NCI-H446 (cell line): ENCODE measurements around the gene NISCH.

Source experiments
- DNase-seq, 2 experiments: peaks; one replicate each; lab custom pipeline; 2025; lab: John Stamatoyannopoulos, UW

Gene NISCH

DNA sequence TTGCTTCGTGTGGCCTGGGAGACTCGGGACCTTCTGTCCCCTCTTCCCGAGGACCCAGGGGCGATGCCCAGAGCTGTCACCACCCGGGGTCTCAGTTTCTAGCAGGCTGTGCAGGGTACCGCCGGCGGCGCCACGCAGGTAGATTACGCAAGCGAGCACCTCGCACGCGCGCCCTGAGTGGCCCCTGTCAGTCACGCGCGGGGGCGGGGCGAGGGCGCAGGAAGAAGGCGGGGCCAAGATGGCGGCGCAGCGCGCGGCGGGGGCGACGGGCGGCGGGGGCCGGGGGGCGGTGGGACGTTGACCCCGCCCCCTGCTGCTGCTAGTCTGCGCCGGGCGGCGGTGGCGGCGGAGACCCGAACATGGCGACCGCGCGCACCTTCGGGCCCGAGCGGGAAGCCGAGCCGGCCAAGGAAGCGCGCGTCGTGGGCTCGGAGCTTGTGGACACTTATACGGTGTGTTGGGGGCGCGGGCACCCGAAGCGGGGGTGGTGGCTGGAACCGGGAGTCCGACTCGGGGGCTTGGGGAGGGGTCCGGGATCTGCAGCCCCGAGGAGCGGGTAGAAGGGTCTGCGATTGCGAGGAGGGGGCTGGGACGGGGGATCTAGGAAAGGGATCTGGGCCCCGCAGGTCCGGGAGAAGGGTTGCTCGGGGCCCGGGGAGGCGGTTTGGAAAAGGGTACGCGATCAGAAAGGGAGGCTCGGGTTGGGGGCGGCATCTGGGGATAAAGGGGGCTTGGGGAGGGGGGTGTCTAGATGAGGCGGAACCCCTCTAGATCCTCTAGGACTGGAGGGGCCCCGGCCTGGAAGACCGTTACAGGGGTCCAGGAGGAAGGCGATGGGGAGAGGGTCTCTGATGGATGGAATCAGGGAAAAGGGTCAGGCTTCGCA, at the start of gene NISCH:
TSS of gene NISCH (plus strand) at position 322 of the 886 bp plus-strand sequence. CDS start at position 360, 38 bp downstream.
- peak; percentile 28 to 82 for DNase-seq

DNA sequence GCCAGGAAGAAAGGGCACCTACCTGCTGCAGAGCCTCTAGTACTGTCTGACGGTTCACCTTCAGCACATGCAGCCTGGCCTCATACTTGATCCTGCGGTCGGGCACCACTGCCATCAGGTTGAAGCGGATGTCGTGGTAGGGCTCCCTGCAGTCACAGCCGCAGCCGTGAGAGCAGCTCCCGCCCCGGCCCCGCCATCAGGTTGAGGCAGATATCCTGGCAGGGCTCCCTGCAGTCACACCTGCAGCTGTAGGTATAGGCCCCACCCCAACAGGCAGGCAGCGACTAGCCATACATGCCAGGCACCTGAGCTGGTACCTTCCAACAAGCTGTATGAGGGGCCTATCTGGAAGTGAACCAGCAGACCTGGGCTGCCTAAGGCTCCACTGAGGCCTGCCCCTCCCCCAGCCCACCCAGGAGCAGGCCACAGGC, 49.2 kb upstream of the NISCH start:
- DNase-seq: no peak

DNA sequence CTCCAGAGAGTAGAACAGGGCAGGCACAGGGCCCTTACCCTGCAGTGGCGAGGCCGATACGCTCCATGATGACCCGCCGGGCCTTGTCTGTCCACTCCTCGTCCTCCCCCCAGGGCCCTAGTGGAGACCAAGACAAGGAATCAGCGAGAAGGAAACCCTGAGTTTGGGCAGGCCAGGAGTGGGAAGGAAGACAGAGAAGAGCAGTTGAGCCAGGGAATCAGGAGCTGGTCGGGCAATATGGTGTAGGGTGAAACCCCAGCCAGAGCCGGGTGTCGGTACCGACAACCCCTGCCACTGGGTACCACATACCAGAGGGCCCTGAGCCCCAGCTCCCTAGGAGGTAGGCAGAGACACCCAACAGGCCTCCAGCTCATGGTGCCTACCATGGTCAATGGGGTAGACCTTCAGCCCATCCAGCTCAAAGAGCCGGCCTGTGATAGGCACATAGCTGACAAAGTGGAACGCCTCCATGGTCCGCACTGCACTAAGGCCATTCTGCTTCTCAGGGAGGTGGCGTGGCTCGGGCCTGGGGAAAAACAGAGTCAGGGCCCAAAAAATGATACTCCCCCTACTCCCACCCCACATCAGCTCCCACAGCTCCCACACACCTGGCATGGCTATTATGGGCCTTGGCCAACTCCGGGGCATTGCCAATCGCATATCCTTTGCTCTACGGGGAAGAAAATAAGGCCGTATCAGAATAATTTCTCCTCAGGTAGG, 48.5 kb upstream of the NISCH start:
- no peak for DNase-seq

DNA sequence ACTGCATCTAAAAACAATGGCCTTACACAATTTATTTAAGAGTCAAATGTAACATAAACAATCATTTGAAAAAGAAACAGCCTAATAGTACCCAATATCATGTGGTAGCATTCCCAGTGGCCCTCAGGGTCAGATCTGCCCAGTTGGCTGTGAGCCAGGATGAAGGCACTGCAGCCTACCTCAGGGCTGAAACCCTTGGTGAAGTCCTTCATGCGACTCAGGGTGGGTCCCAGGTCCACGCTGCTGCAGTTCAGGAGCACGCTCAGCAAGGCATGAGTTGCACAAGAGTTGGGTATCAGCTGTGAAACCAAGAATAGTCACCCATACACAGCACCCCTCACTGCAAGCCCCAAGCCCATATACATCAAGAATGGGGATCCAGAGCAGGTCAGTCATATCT, 47.6 kb upstream of the NISCH start:
- no peak for DNase-seq

- DNase-seq: no peak
Observed at GRCh38 chr3:52408466-52408865, 46.9 kb upstream of the NISCH start.

DNA sequence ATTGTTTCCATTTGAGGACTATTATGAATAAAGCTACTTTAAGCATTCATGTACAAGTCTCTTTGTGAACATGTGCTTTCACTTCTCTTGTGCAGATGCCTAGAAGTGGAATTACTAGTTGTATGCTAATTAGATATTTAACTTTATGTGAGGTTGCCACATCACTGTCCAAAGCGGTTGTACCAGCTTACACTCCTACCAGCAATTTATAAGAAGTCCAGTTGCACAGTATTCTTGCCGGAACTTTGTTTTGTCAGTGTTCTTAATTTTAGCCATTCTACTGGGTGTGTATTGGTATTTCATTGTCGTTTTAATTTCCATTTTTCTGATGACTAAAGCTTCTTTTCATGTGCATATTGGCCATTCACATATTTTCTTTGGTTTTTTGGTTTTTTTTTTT, 39.6 kb upstream of the NISCH start:
- DNase-seq: no peak

DNA sequence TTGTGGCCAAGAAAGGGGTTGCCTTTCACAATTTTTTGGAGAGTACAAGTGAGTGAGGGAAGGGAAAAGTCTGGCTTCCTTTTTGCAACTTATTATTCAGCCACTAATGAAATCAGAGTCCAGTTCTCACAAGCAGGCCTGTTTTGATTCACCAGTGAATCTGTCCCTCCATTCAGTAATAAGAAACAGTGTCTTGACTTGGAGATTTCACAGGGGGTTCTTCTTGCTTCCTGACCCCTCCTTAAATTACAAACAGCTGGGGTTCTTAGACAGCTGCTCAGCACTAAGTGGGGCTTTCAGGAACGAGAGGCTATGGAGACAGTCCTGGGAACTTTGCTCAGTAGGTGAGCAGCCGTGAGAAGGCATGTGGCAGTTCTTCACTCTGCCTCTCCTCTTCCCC, 35.0 kb upstream of the NISCH start:
- DNase-seq: no peak

GRCh38 chr3:52422669-52423068, 32.7 kb upstream of the NISCH start:
- no peak for DNase-seq

DNA sequence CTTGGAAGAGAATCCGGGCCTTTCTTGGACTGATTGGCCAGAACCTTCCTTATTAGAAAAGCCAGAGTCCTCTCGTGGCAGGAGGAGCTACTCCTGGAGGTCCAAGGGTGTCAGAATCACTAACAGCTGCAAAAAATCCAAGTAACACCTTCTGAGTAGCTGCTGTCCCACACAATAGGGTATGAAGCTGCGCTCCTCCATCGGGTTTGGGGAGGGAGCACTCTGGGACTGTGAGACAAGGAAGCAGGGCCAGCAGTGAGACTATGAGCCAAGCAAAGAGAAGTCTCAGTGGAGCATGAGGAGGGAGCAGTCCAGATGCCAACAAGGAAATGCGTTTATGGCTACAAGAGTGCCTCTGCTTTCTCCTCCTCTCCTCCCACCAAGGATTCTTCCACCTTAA, 32.2 kb upstream of the NISCH start:
- DNase-seq: no peak

DNA sequence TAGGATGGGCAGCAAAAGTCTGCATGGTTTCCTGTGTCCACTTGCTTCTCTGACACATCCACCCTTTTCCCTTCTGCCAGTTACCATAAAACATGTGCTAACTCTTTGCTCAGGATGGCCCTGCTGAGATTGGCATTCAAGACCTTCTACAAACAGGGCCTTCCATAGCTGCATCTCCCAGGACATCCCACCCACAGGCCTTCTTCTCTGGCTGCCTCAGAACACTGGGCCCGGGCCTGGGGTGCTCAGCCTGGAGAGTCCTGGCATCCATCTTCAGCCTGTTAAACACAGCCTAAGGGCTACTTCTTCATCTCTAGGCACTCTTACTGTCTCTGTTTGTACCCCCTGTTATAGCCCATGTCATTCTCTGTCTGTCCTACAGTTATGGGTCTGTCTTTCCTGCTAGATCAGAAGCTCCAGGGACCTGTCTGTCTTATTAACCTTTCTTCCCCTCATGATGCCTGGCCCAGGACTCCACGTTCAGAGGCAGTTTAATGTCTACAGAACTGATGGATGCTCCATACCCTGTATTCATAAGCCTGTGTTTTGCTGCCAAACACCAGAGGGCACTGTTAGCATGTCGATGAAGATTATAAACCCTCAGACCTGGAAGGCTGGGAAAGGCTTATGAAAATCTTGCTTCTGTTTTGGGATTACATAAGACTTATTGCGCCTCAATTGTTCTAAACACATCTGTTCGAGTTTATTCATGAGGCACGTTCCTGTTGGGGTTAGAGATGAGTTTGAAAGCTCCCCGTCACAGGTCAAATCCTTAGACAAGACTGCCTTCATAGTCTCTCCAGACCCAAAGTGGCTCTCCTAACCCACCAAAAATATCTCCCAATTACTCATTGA, 27.0 kb upstream of the NISCH start:
- peak; percentile 3 to 48 for DNase-seq

- DNase-seq: no peak
Observed at GRCh38 chr3:52429031-52429430, 26.4 kb upstream of the NISCH start.

- DNase-seq: no peak
Observed at GRCh38 chr3:52429779-52430415, 25.5 kb upstream of the NISCH start.

- no peak for DNase-seq
Observed at GRCh38 chr3:52430416-52430810, 25.0 kb upstream of the NISCH start.

DNA sequence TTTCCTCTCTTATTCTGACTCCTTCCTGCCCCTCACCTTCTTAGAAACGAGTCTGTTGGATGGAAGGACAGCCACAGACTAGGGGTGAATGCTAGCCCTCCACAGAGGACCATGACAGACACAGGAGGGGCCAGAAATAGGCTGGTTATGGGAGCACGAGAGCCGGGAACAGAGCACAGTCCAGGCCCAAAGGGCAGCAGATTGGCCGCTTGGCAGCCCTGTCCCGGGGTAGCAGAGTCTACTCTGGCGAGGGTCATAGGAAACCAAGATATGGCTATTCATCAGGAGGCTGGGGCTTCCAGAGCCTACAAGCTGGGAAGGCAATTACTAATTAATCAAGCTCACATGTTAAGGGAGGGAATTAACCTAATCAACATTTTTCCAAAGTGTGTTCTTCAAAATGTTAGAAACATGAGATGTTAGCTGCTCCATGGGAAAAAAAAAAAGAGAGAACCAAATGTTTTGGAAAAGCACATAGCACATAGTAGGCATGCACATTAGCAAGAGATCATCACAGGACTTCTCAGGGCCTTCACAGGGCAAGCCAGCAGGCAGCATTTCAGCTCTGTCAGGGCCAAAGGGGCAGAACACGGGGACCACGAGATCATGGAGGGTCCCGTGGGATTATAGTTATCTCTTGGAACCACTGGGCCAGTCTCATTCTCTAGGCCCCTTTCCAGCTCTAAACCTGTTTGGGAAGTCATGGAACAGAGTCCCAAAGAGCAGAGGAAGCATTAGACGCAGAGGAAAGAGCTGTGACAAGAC, 23.8 kb upstream of the NISCH start:
- DNase-seq: no peak

GRCh38 chr3:52432225-52432624, 23.2 kb upstream of the NISCH start:
- DNase-seq: no peak

DNA sequence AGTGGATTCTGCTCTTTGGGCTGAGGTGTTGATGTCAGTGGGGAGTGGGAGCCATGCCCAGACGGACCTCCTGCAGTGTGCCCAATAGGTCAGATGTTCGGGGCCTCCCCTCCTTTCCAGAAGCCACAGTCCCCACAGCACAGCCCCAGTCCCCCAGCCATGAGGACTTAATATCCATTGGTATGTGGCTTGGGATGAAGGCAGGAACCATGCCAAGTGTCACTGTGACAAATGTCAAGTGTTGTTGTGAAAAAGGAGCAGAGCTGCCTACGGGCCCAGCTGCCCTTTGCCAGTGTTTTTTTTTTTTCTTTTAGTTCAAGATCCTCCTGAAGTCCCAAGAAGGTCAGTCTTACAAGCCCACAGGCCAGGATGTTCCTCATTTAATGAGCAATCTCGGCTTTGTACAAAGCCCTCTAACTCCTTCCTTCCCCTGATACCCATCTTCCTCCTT, 22.7 kb upstream of the NISCH start:
- DNase-seq: no peak

- no peak for DNase-seq
Observed at GRCh38 chr3:52433328-52433995, 21.9 kb upstream of the NISCH start.

DNA sequence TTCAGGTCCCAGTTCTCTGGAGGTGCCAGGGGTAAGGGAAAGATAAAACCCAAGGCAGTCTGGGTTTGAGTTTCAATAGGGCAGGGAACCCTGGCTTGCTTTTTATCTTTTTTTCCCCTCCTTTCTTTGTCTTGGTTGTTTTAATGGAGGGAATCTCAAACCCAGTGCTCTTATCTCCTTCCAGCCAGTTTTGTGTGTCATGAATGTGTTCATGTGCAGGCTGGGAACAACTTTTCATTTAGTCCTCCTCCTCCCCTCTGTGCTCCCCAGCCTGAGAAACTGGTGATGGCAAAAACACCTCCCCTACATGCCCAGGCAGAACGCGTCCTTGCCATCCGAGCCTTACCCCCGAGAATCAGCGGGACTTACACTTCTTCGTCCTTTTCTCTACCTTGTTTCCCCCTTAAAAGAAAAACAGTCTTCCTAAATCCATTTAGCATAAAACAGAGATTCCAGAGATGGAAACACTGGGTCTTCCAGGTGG, 21.4 kb upstream of the NISCH start:
- DNase-seq: no peak

GRCh38 chr3:52434491-52435115, 20.8 kb upstream of the NISCH start:
- DNase-seq: no peak
